PC-3 (cell line): ENCODE results near the gene USP32. TPM values are rescaled to one million over a fixed set of nuclear protein-coding genes. Genes with fewer than 3 reads are reported as not detected.

ENCODE experiments used
- ATAC-seq: fragments of 200-7000 bp; cut with Tn5 transposase; 2 replicates; pipeline ENCODE4 v1.9.1; 2020; ENCODE audit warnings: mild to moderate bottlenecking, moderate library complexity
- BruUV-seq: library from RNA; stranded (reverse); fragments of 400-500 nt; replicated peaks from 2 replicates; lab custom pipeline; 2021; lab: Mats Ljungman, UMichigan
- CTCF ChIA-PET: fragments of 300-600 bp; sonication (Branson Sonifier 250); formaldehyde crosslinking; loops from one replicate; lab custom pipeline; 2022; ENCODE audit warnings: antibody characterized with exemption; lab: Charles Lee
- POLR2A ChIA-PET: fragments of 300-600 bp; sonication (Branson Sonifier 250); formaldehyde crosslinking; loops from one replicate; lab custom pipeline; 2022; ENCODE audit warnings: antibody characterized with exemption; ENCODE audit not compliant: unreplicated experiment; lab: Charles Lee
- DNase-seq: peaks from one replicate; pipeline ENCODE4 v3.0.0-alpha.2; 2015
- H2AFZ ChIP-seq: fragments of 300-600 bp; sonication (generic); 2 replicates; pipeline ENCODE4 v1.6.0; 2016; ENCODE audit warnings: antibody characterized with exemption, low read length
- H3F3A ChIP-seq: fragments of 300-600 bp; sonication (generic); one replicate; pipeline ENCODE4 v1.6.0; 2017; ENCODE audit warnings: antibody characterized with exemption, low read length, control low read depth, mild to moderate bottlenecking; ENCODE audit not compliant: unreplicated experiment
- H3K27ac ChIP-seq: fragments of 300-600 bp; sonication (generic); 2 replicates; pipeline ENCODE4 v1.5.1; 2016; ENCODE audit warnings: mild to moderate bottlenecking, low read length
- H3K27me3 ChIP-seq: fragments of 300-600 bp; sonication (generic); 2 replicates; pipeline ENCODE4 v1.6.1; 2016; ENCODE audit warnings: low read length, mixed read lengths
- H3K36me3 ChIP-seq: fragments of 300-600 bp; sonication (generic); 2 replicates; pipeline ENCODE4 v1.6.1; 2016; ENCODE audit warnings: low read depth, mixed run types, low read length, mixed read lengths
- H3K4me1 ChIP-seq: fragments of 300-600 bp; sonication (generic); 2 replicates; pipeline ENCODE4 v1.5.1; 2016; ENCODE audit warnings: low read length; ENCODE audit not compliant: insufficient read depth
- H3K4me2 ChIP-seq: fragments of 300-600 bp; sonication (generic); 2 replicates; pipeline ENCODE4 v1.6.0; 2016; ENCODE audit warnings: low read length
- H3K4me3 ChIP-seq: fragments of 300-600 bp; sonication (generic); 2 replicates; pipeline ENCODE4 v1.5.1; 2016; ENCODE audit warnings: mild to moderate bottlenecking, low read length, mixed read lengths
- H3K79me2 ChIP-seq: fragments of 300-600 bp; sonication (generic); 2 replicates; pipeline ENCODE4 v1.6.1; 2017; ENCODE audit warnings: low read length, mixed read lengths
- H3K9ac ChIP-seq: fragments of 300-600 bp; sonication (generic); 2 replicates; pipeline ENCODE4 v1.6.0; 2016; ENCODE audit warnings: mild to moderate bottlenecking, low read length
- H3K9me2 ChIP-seq: fragments of 300-600 bp; sonication (generic); replicated peaks from 2 replicates; pipeline ENCODE4 v1.6.1; 2016; ENCODE audit warnings: mixed run types, low read length, mixed read lengths
- H3K9me3 ChIP-seq: fragments of 300-600 bp; sonication (generic); 2 replicates; pipeline ENCODE4 v1.6.1; 2016; ENCODE audit warnings: low read length, mixed read lengths
- H4K20me1 ChIP-seq: fragments of 300-600 bp; sonication (generic); 2 replicates; pipeline ENCODE4 v1.6.1; 2016; ENCODE audit warnings: low read length, mixed read lengths
- CTCF ChIP-seq: fragments of 300-600 bp; sonication (generic); conservative IDR thresholded peaks from 2 replicates; pipeline ENCODE4 v1.5.1; 2017; ENCODE audit warnings: antibody characterized with exemption, low read depth, mild to moderate bottlenecking, low read length
- EZH2 ChIP-seq: fragments of 300-600 bp; sonication (generic); IDR thresholded peaks from one replicate; pipeline ENCODE4 v1.6.1; 2017; ENCODE audit warnings: antibody characterized with exemption, mild to moderate bottlenecking, low read length; ENCODE audit not compliant: unreplicated experiment
- EZH2phosphoT487 ChIP-seq: fragments of 300-600 bp; sonication (generic); IDR thresholded peaks from 2 replicates; pipeline ENCODE4 v1.6.1; 2018; ENCODE audit warnings: mild to moderate bottlenecking, antibody characterized with exemption, low read length, borderline replicate concordance
- intact Hi-C: fragments of 100-400 bp; cut with micrococcal nuclease; formaldehyde crosslinking; loops from 2 replicates; pipeline ENCODE4 v1.9.0; 2023
- total RNA-seq: library from RNA; depleted of rRNA; stranded (reverse); fragments of >200 nt; gene quantifications from 2 replicates; pipeline ENCODE4 v1.2.3, GENCODE V29; 2014

USP32 gene
- total RNA-seq, 1 experiment from 2014 or later: 34.1 TPM

GRCh38 chr17:60260540-60260939 is 131.4 kb downstream of the USP32 start:
- Histone ChIP-seq H3K79me2 (no peaks in the 10 kb centered on the region), H3K27ac (no peak overlapping the region), H3K4me2 (no peak overlapping the region), H3F3A (no peaks in the 10 kb centered on the region), H3K4me1 (no peaks in the 10 kb centered on the region), H3K9ac (no peak overlapping the region), H3K4me3 (no peak overlapping the region), H3K27me3 (no peaks in the 10 kb centered on the region), H2AFZ (no peak overlapping the region), H4K20me1 (no peaks in the 10 kb centered on the region), H3K36me3 (0 out of 2 replicates have a peak, but pooled peaks cover 4% of the 10 kb centered on the region), H3K9me3 (no peaks in the 10 kb centered on the region), H3K9me2 (no peaks in the 10 kb centered on the region)
- intact Hi-C loops: no loop called here
- TF ChIP-seq CTCF (no peak), EZH2phosphoT487 (no peak), EZH2 (no peak)
- DNase-seq (no peak), ATAC-seq (no peak)
- no TSS peak for BruUV-seq
- ChIA-PET POLR2A (no interaction called here), CTCF (no interaction called here)

DNA sequence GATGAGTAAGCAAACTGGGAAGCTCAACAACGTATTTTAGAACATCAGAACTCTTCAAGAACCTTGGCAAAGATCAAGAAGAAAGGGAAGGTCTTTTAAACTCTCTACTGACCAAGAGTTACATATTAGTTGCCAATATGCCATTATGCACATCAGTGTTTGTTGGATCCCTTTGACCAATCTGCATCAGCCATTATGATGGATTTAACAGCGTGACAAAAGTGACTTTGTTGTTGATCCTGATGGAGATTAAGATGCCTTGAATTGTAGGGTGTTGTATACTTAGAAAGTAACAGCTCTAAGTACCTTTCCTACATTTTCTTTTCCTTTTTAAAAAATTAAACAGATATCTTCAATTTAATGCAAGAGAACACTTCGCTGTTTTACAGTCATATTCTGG is 133.6 kb downstream of the USP32 start:
- Histone ChIP-seq H3K9me3 (no peaks in the 10 kb centered on the region), H3K4me3 (no peak overlapping the region), H4K20me1 (no peaks in the 10 kb centered on the region), H3K9ac (no peak overlapping the region), H3K36me3 (no peaks in the 10 kb centered on the region), H3K4me2 (no peak overlapping the region), H3K79me2 (no peaks in the 10 kb centered on the region), H3F3A (no peaks in the 10 kb centered on the region), H3K4me1 (no peaks in the 10 kb centered on the region), H3K27me3 (no peaks in the 10 kb centered on the region), H3K27ac (no peak overlapping the region), H3K9me2 (no peaks in the 10 kb centered on the region), H2AFZ (no peak overlapping the region)
- no peak for TF ChIP-seq CTCF
- CTCF ChIA-PET: no interaction called here
- ATAC-seq (no peak), DNase-seq (no peak)
- POLR2A ChIA-PET: no interaction called here
- intact Hi-C loops: no loop called here
- no TSS peak for BruUV-seq

GRCh38 chr17:60256174-60256573 is 135.8 kb downstream of the USP32 start:
- Histone ChIP-seq H2AFZ (no peak overlapping the region), H3K36me3 (peaks cover 8% of the 10 kb centered on the region; the same call in 1 of the 2 replicates), H3K4me1 (no peaks in the 10 kb centered on the region), H3K4me3 (no peak overlapping the region), H3K27ac (no peak overlapping the region), H3K9ac (no peak overlapping the region), H4K20me1 (no peaks in the 10 kb centered on the region), H3K79me2 (no peaks in the 10 kb centered on the region), H3K9me3 (no peaks in the 10 kb centered on the region), H3K27me3 (no peaks in the 10 kb centered on the region), H3K9me2 (no peaks in the 10 kb centered on the region), H3K4me2 (no peak overlapping the region), H3F3A (no peaks in the 10 kb centered on the region)
- BruUV-seq: no TSS peak
- no peak for TF ChIP-seq CTCF
- no peak for TF ChIP-seq EZH2
- TF ChIP-seq EZH2phosphoT487: no peak
- ChIA-PET CTCF (no interaction called here), POLR2A (no interaction called here)
- no peak for ATAC-seq
- DNase-seq: no peak
- intact Hi-C loops: no loop called here
